HUES6 (cell line): Measurements from ENCODE around the gene SLK.

Experiments
- H3K27ac ChIP-seq: 2 replicates; pipeline ENCODE4 v1.7.0; 2013; ENCODE audit warnings: low read depth, mild to moderate bottlenecking, low read length, inconsistent platforms
- H3K27me3 ChIP-seq: 2 replicates; pipeline ENCODE4 v1.6.1; 2013; ENCODE audit warnings: low read length; ENCODE audit not compliant: control insufficient read depth, insufficient read depth
- H3K36me3 ChIP-seq: 2 replicates; pipeline ENCODE4 v1.6.1; 2013; ENCODE audit warnings: low read length; ENCODE audit not compliant: control insufficient read depth, insufficient read depth
- H3K4me1 ChIP-seq: 2 replicates; pipeline ENCODE4 v1.6.1; 2013; ENCODE audit warnings: low read length; ENCODE audit not compliant: control insufficient read depth, insufficient read depth
- H3K4me3 ChIP-seq: 2 replicates; pipeline ENCODE4 v1.5.1; 2013; ENCODE audit warnings: low read depth, low read length
- H3K9ac ChIP-seq: one replicate; pipeline ENCODE4 v1.6.1; 2013; ENCODE audit warnings: mild to moderate bottlenecking, low read length
- H3K9me3 ChIP-seq: 2 replicates; pipeline ENCODE4 v1.6.1; 2013; ENCODE audit warnings: low read depth, low read length; ENCODE audit not compliant: control insufficient read depth, insufficient read depth

The SLK gene

DNA sequence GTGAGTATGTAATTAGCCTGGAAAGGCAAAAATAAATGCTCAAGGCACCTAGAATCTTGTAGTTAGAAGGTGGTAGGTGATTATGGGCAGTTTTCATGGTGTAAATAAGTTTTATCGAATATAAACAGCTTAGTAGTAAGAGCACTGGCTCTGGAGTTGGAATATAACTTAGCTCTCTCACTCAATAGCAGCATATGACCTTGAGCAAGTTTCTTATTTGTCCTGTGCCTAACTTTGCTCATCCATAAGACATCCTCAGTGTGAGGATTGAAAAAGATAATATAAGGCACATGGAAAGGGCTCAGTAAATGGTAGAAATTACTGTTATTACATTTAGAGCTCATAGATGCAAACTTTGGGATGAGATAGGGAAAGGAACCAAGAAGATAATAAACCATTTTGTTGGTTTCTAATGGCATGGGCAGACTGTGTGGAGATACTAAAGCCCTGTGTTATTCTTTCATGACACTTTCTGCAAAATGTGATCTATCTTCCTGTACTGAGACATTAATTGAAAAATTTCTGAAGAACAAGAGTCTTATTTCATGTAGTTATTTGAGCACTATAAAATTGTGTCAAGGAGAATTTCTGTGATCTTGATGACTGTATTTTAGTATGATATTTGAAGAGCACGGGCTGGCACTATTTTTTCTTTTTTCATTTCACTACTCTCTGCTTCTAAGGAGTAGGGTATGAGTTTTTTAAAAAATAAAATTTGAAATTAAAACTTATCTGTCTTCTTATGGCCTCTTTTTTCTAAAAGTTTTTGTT lies 3.1 kb downstream of the SLK start:
- H3K27ac ChIP-seq = no peak overlapping the region
- H3K4me1 ChIP-seq = peaks cover 10% of the 10 kb centered on the region
- no peaks in the 10 kb centered on the region for H3K36me3 ChIP-seq
- no peak overlapping the region for H3K9ac ChIP-seq
- no peaks in the 10 kb centered on the region for H3K9me3 ChIP-seq
- peak overlapping the region; percentile 49 for H3K4me3 ChIP-seq
- no peaks in the 10 kb centered on the region for H3K27me3 ChIP-seq

- H3K36me3 ChIP-seq = no peaks in the 10 kb centered on the region
- H3K9ac ChIP-seq = no peak overlapping the region
- H3K4me1 ChIP-seq = no peaks in the 10 kb centered on the region
- no peak overlapping the region for H3K27ac ChIP-seq
- H3K4me3 ChIP-seq = no peak overlapping the region
- H3K9me3 ChIP-seq = no peaks in the 10 kb centered on the region
- H3K27me3 ChIP-seq = no peaks in the 10 kb centered on the region
Observed at GRCh38 chr10:103975169-103975568, 8.2 kb downstream of the SLK start.

GRCh38 chr10:103977204-103977603 lies 10.3 kb downstream of the SLK start:
- Histone ChIP-seq H3K9ac (no peak overlapping the region), H3K27me3 (no peaks in the 10 kb centered on the region), H3K27ac (no peak overlapping the region), H3K4me3 (no peak overlapping the region), H3K9me3 (no peaks in the 10 kb centered on the region), H3K36me3 (no peaks in the 10 kb centered on the region), H3K4me1 (no peaks in the 10 kb centered on the region)

DNA sequence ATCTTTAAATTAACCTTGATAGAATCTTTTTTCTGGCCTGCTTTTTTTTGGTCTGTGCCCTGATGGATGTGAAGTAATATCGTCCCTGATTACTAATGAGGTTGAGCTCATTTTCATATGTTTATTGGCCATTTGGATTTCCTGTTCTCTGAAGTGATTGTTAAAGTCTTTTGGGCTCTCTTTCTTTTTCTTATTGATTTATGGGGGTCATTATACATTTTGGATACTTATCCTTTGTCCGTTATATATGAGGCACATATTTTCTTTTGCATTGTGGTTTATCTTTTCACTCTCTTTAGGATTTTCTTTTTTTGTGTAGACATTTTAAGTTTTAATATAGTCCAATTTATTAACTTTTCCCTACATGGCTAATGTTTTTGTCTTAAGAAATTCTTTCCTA lies 12.6 kb downstream of the SLK start:
- no peaks in the 10 kb centered on the region for H3K27me3 ChIP-seq
- H3K9me3 ChIP-seq = no peaks in the 10 kb centered on the region
- no peaks in the 10 kb centered on the region for H3K36me3 ChIP-seq
- no peak overlapping the region for H3K27ac ChIP-seq
- H3K4me1 ChIP-seq = peaks cover 4% of the 10 kb centered on the region; the same call in 1 of the 2 replicates
- H3K9ac ChIP-seq = no peak overlapping the region
- H3K4me3 ChIP-seq = no peak overlapping the region

DNA sequence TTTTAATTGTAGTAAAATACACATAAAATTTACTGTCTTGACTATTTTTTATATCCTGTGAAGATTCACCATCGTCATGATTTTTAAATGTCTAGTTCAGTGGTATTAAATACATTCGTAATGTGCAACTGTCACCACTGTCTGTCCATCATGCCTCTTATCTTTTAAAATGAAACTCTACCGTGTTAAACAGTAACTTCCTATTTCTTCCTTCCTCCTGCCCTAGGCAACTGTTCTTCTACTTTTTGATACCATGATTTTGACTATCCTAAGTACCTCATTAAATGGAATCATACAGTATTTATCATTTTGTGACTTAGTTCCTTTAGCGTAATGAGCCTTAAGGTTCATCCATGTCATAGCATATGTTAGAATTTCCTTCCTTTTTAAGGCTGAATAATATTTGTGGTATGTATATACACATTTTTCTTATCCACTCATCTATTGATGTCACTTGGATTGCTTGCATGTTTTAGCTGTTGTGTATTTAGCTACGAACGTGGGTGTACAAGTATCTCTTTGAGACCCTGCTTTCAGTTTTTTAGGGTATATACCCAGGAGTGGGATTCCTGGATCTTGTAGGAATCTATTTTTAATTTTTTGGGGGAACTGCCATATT lies 13.5 kb downstream of the SLK start:
- Histone ChIP-seq H3K9ac (no peak overlapping the region), H3K36me3 (no peaks in the 10 kb centered on the region), H3K27me3 (no peaks in the 10 kb centered on the region), H3K4me3 (no peak overlapping the region), H3K9me3 (no peaks in the 10 kb centered on the region), H3K4me1 (peaks cover 4% of the 10 kb centered on the region; the same call in 1 of the 2 replicates), H3K27ac (no peak overlapping the region)

- peaks cover 4% of the 10 kb centered on the region; the same call in 1 of the 2 replicates for H3K4me1 ChIP-seq
- H3K9me3 ChIP-seq = no peaks in the 10 kb centered on the region
- H3K9ac ChIP-seq = no peak overlapping the region
- no peaks in the 10 kb centered on the region for H3K27me3 ChIP-seq
- H3K4me3 ChIP-seq = no peak overlapping the region
- H3K27ac ChIP-seq = no peak overlapping the region
- no peaks in the 10 kb centered on the region for H3K36me3 ChIP-seq
Observed at GRCh38 chr10:103982639-103983038, 15.7 kb downstream of the SLK start.

DNA sequence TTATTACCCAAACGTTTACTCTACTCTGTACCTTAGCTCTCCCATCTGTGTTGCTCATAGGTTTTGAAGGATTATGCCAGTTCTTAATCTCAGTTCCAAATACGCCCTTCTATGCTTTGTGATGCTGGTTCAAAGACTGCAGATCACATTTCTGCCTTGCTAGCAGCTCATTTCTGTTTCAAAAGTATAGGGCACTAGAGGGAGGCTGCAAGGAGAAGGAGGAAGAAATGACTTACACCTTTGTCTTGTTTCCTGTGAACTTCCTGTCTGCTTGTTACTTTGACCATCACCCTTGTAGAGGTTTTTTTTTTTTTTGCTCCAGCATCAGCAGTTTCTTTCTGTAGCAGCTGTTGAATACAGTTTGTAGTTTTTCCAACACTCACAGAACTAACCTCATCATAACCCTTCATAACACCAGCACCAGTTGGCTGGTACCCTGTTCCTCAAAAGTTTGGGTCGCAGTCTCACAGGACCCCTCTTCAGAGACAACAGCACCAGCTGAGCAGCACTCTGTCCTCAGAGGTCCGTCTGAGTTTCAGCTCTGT lies 16.5 kb downstream of the SLK start:
- no peaks in the 10 kb centered on the region for H3K9me3 ChIP-seq
- no peak overlapping the region for H3K27ac ChIP-seq
- no peak overlapping the region for H3K9ac ChIP-seq
- H3K27me3 ChIP-seq = no peaks in the 10 kb centered on the region
- no peak overlapping the region for H3K4me3 ChIP-seq
- H3K36me3 ChIP-seq = no peaks in the 10 kb centered on the region
- peaks cover 4% of the 10 kb centered on the region; the same call in 1 of the 2 replicates for H3K4me1 ChIP-seq

DNA sequence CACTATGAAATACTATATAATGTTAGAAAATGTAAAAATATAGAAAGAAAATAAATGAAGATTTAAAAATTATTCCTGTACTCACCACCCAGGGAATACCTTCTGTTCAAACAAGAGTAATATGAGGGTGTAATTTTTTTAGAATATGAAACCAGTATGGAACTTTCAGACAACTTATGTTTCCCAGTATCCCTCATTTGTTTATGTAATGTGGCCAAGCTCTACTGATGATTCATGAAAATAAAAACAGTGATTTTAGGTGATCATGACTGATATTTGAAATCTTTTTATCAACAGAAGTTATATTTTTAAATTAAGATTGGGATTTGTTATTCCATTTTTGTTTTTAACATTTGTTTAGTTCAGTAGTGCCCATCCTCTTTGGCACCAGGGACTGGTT lies 18.8 kb downstream of the SLK start:
- no peak overlapping the region for H3K9ac ChIP-seq
- no peaks in the 10 kb centered on the region for H3K27me3 ChIP-seq
- H3K9me3 ChIP-seq = no peaks in the 10 kb centered on the region
- H3K36me3 ChIP-seq = no peaks in the 10 kb centered on the region
- peaks cover 4% of the 10 kb centered on the region; the same call in 1 of the 2 replicates for H3K4me1 ChIP-seq
- H3K4me3 ChIP-seq = no peak overlapping the region
- no peak overlapping the region for H3K27ac ChIP-seq

DNA sequence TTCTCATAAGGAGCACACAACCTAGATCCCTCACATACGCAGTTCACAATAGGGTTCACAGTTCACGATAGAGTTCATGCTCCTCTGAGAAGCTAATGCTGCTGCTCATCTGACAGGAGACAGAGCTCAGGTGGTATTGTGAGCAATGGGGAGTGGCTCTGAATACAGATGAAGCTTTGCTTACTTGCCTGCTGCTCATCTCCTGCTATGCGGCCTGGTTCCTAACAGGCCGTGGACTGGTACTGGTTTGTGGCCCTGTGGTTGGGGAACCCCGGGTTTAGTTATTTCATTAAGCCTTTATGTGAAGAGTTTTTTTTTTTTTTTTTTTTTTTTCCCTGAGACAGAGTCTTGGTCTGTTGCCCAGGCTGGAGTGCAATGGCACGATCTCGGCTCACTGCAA lies 19.4 kb downstream of the SLK start:
- Histone ChIP-seq H3K27me3 (no peaks in the 10 kb centered on the region), H3K36me3 (no peaks in the 10 kb centered on the region), H3K9ac (no peak overlapping the region), H3K9me3 (no peaks in the 10 kb centered on the region), H3K4me3 (no peak overlapping the region), H3K4me1 (peaks cover 4% of the 10 kb centered on the region; the same call in 1 of the 2 replicates), H3K27ac (no peak overlapping the region)

DNA sequence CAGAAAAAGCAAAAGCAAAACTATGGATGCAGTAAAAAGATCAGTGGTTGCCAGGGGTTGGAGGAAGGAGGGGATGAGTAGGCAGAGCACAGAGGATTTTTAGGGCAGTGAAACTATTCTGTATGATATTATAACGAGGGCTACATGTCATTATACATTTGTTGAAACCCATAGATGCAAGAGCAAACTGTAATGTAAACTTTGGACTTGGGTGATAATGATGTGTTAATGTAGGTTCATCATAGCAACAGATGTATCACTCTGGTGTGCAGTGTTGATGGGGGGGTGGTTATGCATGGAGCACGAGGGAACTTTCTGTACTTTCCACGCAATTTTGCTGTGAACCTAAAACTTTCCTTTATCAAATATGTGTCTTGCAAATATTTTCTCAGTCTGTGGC lies 23.2 kb downstream of the SLK start:
- Histone ChIP-seq H3K4me3 (no peak overlapping the region), H3K9ac (no peak overlapping the region), H3K36me3 (no peaks in the 10 kb centered on the region), H3K9me3 (no peaks in the 10 kb centered on the region), H3K27me3 (no peaks in the 10 kb centered on the region), H3K27ac (no peak overlapping the region), H3K4me1 (no peaks in the 10 kb centered on the region)

GRCh38 chr10:103990531-103990930 lies 23.6 kb downstream of the SLK start:
- Histone ChIP-seq H3K27ac (no peak overlapping the region), H3K27me3 (no peaks in the 10 kb centered on the region), H3K9me3 (no peaks in the 10 kb centered on the region), H3K4me3 (no peak overlapping the region), H3K4me1 (no peaks in the 10 kb centered on the region), H3K36me3 (no peaks in the 10 kb centered on the region), H3K9ac (no peak overlapping the region)
